WI38 (cell line): ENCODE data around the gene ANKS1B.
"Not testable (repeated sequence)": the region's sequence is repeated elsewhere in the genome, so short reads cannot be mapped to it uniquely, and the experiment has no call there.

ENCODE experiments used
- H3K4me3 ChIP-seq: 2 replicates; pipeline ENCODE4 v1.5.1; 2011; ENCODE audit warnings: low read depth, mild to moderate bottlenecking, control low read depth, low read length
- TF ChIP-seq, protein P1 (sequence below): IDR thresholded peaks from 2 replicates; pipeline ENCODE4 v1.5.1; 2012; ENCODE audit warnings: low read depth, mild to moderate bottlenecking, control low read depth, low read length

Gene ANKS1B

DNA sequence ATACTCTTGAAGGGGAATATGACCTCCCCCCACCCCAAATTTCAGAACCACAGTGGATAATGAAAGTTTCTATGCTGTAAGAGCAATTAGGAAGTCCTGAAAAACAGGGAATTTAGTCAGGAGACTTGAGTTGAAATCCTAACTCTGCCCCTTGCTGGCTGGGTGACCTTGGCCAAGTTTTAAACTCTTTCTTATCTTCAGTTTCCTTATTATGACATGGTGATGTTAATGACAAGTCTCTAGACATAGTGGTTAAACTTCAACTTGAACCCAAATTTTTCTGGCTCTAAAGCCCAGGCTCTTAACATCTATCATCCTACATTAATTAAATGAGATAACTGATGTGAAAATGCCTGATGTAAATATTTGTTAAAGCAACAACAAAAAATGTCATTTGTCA, 1013.8 kb downstream of the ANKS1B start:
- TF ChIP-seq, protein P1, sequence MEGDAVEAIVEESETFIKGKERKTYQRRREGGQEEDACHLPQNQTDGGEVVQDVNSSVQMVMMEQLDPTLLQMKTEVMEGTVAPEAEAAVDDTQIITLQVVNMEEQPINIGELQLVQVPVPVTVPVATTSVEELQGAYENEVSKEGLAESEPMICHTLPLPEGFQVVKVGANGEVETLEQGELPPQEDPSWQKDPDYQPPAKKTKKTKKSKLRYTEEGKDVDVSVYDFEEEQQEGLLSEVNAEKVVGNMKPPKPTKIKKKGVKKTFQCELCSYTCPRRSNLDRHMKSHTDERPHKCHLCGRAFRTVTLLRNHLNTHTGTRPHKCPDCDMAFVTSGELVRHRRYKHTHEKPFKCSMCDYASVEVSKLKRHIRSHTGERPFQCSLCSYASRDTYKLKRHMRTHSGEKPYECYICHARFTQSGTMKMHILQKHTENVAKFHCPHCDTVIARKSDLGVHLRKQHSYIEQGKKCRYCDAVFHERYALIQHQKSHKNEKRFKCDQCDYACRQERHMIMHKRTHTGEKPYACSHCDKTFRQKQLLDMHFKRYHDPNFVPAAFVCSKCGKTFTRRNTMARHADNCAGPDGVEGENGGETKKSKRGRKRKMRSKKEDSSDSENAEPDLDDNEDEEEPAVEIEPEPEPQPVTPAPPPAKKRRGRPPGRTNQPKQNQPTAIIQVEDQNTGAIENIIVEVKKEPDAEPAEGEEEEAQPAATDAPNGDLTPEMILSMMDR, result no peak
- H3K4me3 ChIP-seq, result no peak overlapping the region

DNA sequence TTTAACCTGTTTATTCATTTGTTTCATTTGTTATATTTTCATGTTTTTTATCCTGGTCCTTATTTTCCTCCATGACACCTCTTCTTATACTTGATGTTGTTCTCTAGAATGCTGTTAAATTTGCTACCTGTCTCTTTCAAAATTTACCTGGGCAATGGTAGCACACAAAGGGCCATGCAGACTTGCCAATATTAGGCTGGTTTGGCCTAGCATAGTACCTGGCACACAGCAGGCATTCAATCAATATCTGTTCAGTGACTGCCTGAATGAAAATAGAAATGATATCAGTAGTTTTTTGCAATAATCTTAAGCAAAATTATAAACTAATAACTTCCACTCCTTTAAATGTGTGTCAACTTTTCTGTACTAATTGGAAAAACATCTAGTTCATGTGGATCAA, 1014.5 kb downstream of the ANKS1B start:
- TF ChIP-seq, protein P1, result no peak

DNA sequence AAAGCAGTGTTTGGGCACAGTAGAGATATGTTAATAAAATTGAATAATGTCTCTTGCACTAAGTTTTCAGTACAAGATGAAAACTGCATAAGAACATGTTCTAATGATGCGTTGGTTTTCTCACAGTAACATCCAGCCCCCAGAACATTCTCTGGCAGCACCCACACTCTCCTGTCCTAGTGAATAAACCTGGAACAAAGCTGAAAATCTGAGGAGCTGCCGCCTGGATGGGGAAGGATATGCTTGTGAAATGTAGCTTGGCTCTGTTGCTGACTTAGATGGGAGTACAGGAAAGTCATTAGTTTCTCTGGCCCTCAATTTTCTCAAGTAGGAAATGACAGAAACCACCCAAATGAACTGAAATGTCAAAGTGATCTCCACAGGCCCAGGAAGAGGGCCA, 1015.8 kb downstream of the ANKS1B start:
- TF ChIP-seq, protein P1, result no peak

More for the DNA sequence above, 1014.5 kb downstream of the ANKS1B start:
- H3K4me3 ChIP-seq, result no peak overlapping the region

DNA sequence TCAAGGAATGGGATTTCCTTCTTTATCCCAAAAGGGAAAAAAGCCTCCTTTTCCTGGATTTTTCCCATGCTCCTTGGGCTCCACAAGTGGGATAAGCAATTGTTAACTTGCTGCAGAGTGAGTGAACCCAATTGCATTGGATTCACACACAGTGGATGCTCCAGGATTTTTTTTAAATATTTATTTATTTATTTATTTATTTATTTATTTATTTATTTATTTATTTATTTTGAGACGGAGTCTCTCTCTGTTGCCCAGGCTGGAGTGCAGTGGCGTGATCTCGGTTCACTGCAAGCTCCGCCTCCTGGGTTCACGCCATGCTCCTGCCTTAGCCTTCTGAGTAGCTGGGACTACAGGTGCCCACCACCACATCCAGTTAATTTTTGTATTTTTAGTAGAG, 1027.6 kb downstream of the ANKS1B start:
- not testable (repeated sequence) for H3K4me3 ChIP-seq

More for the DNA sequence above, 1015.8 kb downstream of the ANKS1B start:
- H3K4me3 ChIP-seq, result no peak overlapping the region

DNA sequence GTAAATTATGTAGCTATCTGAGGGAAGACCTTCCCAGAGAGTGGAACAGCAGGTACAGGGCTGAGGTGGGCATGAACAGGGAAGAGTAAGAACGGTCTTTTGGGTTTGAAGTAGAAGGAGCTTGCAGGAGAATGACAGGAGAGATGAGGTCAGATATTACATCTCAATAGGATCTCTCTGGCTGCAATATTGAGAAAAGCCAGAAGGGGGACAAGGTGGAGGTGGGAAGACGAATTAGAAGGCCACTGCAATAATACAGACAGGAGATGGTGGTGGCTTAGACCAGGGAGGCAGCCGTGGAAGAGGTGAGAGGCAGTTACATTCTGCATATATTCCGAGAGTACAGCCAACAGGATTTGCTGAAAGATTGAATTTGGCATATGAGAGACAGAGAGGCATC, 1029.5 kb downstream of the ANKS1B start:
- TF ChIP-seq, protein P1, result 0 out of 2 replicates have a peak, but pooled peaks have one; percentile 26
- no peak overlapping the region for H3K4me3 ChIP-seq

DNA sequence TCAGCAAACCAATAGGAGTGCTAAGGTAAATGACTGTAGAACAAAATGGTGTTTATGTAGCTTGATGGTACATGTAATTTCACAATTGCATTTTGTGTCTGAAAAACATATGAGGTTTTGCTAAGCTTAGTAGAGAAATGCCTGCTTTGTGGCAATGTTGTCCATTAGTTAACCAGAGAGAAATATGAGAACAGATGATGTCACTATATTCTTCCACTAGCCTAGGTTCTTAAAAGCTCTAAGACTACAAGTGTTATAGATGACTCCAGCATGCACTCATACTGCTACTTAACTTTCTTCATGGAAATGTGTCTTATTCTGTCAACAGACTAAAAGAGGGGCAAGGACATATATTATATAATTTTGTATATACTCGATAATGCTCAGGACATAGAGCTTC, 1030.2 kb downstream of the ANKS1B start:
- no peak overlapping the region for H3K4me3 ChIP-seq
- TF ChIP-seq, protein P1, result no peak

DNA sequence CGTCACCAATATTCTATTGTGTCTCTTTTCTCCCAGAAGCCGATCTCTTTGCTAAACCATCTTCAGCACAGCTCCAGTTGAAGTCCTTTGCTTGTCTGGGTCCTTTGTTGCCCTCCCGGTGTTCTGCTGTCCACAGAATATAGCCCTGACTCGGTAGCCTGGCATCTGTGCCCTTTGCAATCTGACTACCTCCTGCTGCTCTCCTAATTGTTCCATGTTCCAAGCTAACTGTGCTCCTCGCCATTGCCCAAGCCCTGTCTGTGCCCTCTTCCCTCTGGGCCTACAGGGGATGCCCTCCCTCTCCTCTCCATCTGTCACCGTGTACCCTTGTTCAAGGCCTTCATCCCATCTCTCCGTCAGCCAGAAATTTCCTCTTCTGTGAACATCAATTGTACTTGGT, 1033.3 kb downstream of the ANKS1B start:
- no peak overlapping the region for H3K4me3 ChIP-seq
- TF ChIP-seq, protein P1, result no peak

DNA sequence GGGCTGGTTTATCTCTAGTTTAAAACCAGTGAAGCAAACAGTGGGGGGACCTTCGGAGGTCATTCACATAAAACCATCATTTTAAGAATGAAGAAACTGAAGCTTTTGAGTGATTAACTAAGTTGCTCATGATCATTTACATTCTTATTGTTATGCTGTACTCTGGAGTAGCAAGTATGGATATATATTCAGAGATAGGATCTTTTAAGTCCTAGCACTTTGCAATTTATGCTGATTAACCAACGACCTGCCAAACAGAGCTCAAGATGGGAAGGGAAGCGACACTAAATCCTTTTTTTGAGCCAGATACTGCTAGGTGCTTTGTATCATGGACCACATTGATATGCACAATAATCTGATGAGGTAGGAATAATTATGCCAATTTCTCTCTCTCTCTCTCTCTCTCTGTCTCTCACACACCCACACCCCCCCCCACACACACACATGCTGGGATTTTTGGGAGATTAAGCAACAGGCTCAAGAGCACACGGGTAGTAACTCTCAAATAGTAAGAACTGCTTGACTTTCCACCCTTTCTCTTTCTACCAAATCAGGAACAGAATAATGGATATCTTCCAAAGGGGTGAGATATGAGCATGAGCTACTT, 1036.3 kb downstream of the ANKS1B start:
- H3K4me3 ChIP-seq, result no peak overlapping the region
- TF ChIP-seq, protein P1, result no peak
